Chondrocyte (in vitro differentiated cells): ENCODE results near the gene CD46. TPM values are rescaled to one million over a fixed set of nuclear protein-coding genes. Genes with fewer than 3 reads are reported as not detected.

Experiments
- DNase-seq: peaks from one replicate; pipeline ENCODE4 v3.0.0; 2021; ENCODE audit warnings: mixed read lengths, low spot score
- H3K27ac Mint-ChIP-seq: one replicate; pipeline ENCODE4 v1.8.0; 2021; ENCODE audit warnings: mild to moderate bottlenecking, moderate library complexity, mixed read lengths; ENCODE audit not compliant: unreplicated experiment
- H3K27me3 Mint-ChIP-seq: 2 replicates; pipeline ENCODE4 v1.8.0; 2021; ENCODE audit warnings: low read depth, mixed read lengths
- H3K36me3 Mint-ChIP-seq: 2 replicates; pipeline ENCODE4 v1.8.0; 2021; ENCODE audit warnings: low read depth, mixed read lengths
- H3K4me1 Mint-ChIP-seq: 2 replicates; pipeline ENCODE4 v1.8.0; 2021; ENCODE audit warnings: low read depth, mild to moderate bottlenecking, mixed read lengths
- H3K4me3 Mint-ChIP-seq: one replicate; pipeline ENCODE4 v1.8.0; 2021; ENCODE audit warnings: mild to moderate bottlenecking, moderate library complexity, mixed read lengths; ENCODE audit not compliant: unreplicated experiment
- H3K9me3 Mint-ChIP-seq: 2 replicates; pipeline ENCODE4 v1.8.0; 2021; ENCODE audit warnings: low read depth, mixed read lengths
- total RNA-seq: library from RNA; stranded (reverse); gene quantifications from 3 replicates; pipeline ENCODE4 v1.2.1, GENCODE V29; 2021
- TF ChIP-seq, protein P1 (sequence below): fragments of 200-600 bp; sonication (generic); IDR thresholded peaks from 2 replicates; pipeline ENCODE4 v1.5.0; 2021; ENCODE audit warnings: antibody characterized with exemption, mild to moderate bottlenecking, moderate library complexity

Gene CD46
- total RNA-seq, 1 donor from 2014 or later: 96.4 TPM

- Mint-ChIP-seq H3K27me3 (no peaks in the 10 kb centered on the region), H3K36me3 (peaks cover 2% of the 10 kb centered on the region), H3K4me1 (no peaks in the 10 kb centered on the region), H3K4me3 (no peak overlapping the region), H3K27ac (no peak overlapping the region), H3K9me3 (no peaks in the 10 kb centered on the region)
- DNase-seq: no peak
- TF ChIP-seq, protein P1, sequence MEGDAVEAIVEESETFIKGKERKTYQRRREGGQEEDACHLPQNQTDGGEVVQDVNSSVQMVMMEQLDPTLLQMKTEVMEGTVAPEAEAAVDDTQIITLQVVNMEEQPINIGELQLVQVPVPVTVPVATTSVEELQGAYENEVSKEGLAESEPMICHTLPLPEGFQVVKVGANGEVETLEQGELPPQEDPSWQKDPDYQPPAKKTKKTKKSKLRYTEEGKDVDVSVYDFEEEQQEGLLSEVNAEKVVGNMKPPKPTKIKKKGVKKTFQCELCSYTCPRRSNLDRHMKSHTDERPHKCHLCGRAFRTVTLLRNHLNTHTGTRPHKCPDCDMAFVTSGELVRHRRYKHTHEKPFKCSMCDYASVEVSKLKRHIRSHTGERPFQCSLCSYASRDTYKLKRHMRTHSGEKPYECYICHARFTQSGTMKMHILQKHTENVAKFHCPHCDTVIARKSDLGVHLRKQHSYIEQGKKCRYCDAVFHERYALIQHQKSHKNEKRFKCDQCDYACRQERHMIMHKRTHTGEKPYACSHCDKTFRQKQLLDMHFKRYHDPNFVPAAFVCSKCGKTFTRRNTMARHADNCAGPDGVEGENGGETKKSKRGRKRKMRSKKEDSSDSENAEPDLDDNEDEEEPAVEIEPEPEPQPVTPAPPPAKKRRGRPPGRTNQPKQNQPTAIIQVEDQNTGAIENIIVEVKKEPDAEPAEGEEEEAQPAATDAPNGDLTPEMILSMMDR: no peak
Measured at GRCh38 chr1:207838156-207839082, 86.6 kb downstream of the CD46 start.

- Mint-ChIP-seq H3K4me3 (no peak overlapping the region), H3K27me3 (no peaks in the 10 kb centered on the region), H3K36me3 (peaks cover 2% of the 10 kb centered on the region), H3K27ac (no peak overlapping the region), H3K9me3 (no peaks in the 10 kb centered on the region), H3K4me1 (no peaks in the 10 kb centered on the region)
- DNase-seq: no peak
- TF ChIP-seq, protein P1: no peak
Measured at GRCh38 chr1:207839083-207839413, 87.2 kb downstream of the CD46 start.

GRCh38 chr1:207840380-207840779 is 88.5 kb downstream of the CD46 start:
- H3K27me3 Mint-ChIP-seq: no peaks in the 10 kb centered on the region
- no peak for DNase-seq
- no peaks in the 10 kb centered on the region for H3K9me3 Mint-ChIP-seq
- H3K36me3 Mint-ChIP-seq: peaks cover 2% of the 10 kb centered on the region
- no peaks in the 10 kb centered on the region for H3K4me1 Mint-ChIP-seq
- H3K27ac Mint-ChIP-seq: no peak overlapping the region
- TF ChIP-seq, protein P1: no peak
- no peak overlapping the region for H3K4me3 Mint-ChIP-seq

DNA sequence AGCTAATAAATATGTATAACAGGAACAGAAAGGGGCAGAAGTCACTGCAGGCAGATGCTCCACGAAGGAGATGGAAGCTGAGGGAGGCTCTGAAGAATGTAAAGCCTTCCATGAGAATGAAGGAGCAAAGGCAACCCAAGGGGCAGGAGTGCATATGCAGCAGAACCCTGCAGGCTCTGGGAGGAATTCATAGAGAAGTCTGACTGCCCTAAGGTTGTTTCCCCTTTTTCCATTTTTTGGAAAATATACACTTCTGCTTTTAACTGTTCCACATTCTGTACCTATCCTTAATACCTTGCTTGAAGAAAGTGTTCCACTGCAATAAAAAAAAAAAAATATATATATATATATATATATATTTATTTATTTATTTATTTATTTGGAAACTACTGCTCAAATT is 89.4 kb downstream of the CD46 start:
- Mint-ChIP-seq H3K27ac (no peak overlapping the region), H3K4me1 (no peaks in the 10 kb centered on the region), H3K36me3 (peaks cover 2% of the 10 kb centered on the region), H3K27me3 (no peaks in the 10 kb centered on the region), H3K9me3 (no peaks in the 10 kb centered on the region), H3K4me3 (no peak overlapping the region)
- no peak for DNase-seq
- TF ChIP-seq, protein P1: no peak

DNA sequence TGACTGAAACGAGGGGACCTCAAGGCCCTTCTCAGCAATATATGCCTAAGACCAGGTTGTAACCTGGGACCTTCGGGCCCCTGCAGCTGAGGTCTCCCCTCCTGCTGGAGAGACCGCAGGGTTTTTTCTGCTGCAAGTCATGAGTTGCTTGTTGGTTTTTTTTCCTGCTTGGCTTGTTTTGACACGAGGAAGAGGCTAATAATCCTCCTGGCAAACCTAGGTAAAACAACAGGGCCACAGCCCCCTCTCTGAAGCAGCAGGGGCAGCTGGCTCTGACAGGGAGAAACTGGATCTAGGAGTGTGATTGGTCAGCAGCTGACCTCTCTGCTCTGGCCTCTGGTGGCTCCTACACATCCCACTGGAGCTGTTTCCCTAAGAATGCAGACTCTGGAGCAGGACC is 90.0 kb downstream of the CD46 start:
- no peak overlapping the region for H3K27ac Mint-ChIP-seq
- H3K4me1 Mint-ChIP-seq: no peaks in the 10 kb centered on the region
- no peaks in the 10 kb centered on the region for H3K9me3 Mint-ChIP-seq
- H3K4me3 Mint-ChIP-seq: no peak overlapping the region
- peaks cover 2% of the 10 kb centered on the region for H3K36me3 Mint-ChIP-seq
- DNase-seq: no peak
- TF ChIP-seq, protein P1: no peak
- no peaks in the 10 kb centered on the region for H3K27me3 Mint-ChIP-seq
